Neuronal stem cell (in vitro differentiated cells): Measurements from ENCODE around the gene XPC.

Experiments used
- DNase-seq: peaks from one replicate; pipeline ENCODE4 v3.0.0-alpha.2; 2013; ENCODE audit warnings: low spot score
- H2AFZ ChIP-seq: one replicate; pipeline ENCODE4 v1.6.1; 2013; ENCODE audit warnings: mild to moderate bottlenecking, low read length, inconsistent platforms
- H2AK5ac ChIP-seq: 2 replicates; pipeline ENCODE4 v1.6.1; 2013; ENCODE audit warnings: low read depth, mild to moderate bottlenecking, inconsistent platforms, low read length, moderate library complexity, mixed read lengths
- H2BK120ac ChIP-seq: 2 replicates; pipeline ENCODE4 v1.6.1; 2013; ENCODE audit warnings: low read depth, mild to moderate bottlenecking, inconsistent platforms, low read length, moderate library complexity, mixed read lengths
- H2BK12ac ChIP-seq: one replicate; pipeline ENCODE4 v1.6.1; 2013; ENCODE audit warnings: low read length, inconsistent platforms
- H2BK15ac ChIP-seq: 2 replicates; pipeline ENCODE4 v1.6.1; 2013; ENCODE audit warnings: mild to moderate bottlenecking, low read length, inconsistent platforms, mixed read lengths
- H2BK5ac ChIP-seq: one replicate; pipeline ENCODE4 v1.6.1; 2013; ENCODE audit warnings: inconsistent platforms, mild to moderate bottlenecking, low read length, moderate library complexity
- H3K14ac ChIP-seq: one replicate; pipeline ENCODE4 v1.6.1; 2013; ENCODE audit warnings: low read length, inconsistent platforms
- H3K18ac ChIP-seq: 2 replicates; pipeline ENCODE4 v1.6.1; 2013; ENCODE audit warnings: low read length, inconsistent platforms
- H3K23ac ChIP-seq: 2 replicates; pipeline ENCODE4 v1.6.1; 2013; ENCODE audit warnings: low read depth, mild to moderate bottlenecking, mixed read lengths, low read length, inconsistent platforms; ENCODE audit not compliant: poor library complexity
- H3K27ac ChIP-seq: replicated peaks from 3 replicates; pipeline ENCODE4 v1.5.1; 2013; ENCODE audit warnings: low read length, inconsistent platforms
- H3K27me3 ChIP-seq, 3 experiments: 2 replicates each; pipeline ENCODE4 v1.6.1; 2013; ENCODE audit warnings: low read length in 3 of 3, mild to moderate bottlenecking in 2 of 3, inconsistent platforms in 1 of 3, low read depth in 1 of 3, mixed read lengths in 1 of 3, moderate library complexity in 1 of 3; ENCODE audit not compliant: control insufficient read depth in 3 of 3, insufficient read depth in 3 of 3
- H3K36me3 ChIP-seq, 2 donors: replicated peaks in 1 of 2; 2 replicates each; pipeline ENCODE4 v1.6.1; 2013; ENCODE audit warnings: low read length in 2 of 2; ENCODE audit not compliant: control insufficient read depth in 2 of 2, insufficient read depth in 2 of 2
- H3K4ac ChIP-seq: 2 replicates; pipeline ENCODE4 v1.6.1; 2013; ENCODE audit warnings: inconsistent platforms, mild to moderate bottlenecking, low read length, moderate library complexity
- H3K4me1 ChIP-seq, 2 donors: 1 replicate in 1 of 2; 2 replicates in 1 of 2; pipeline ENCODE4 v1.6.1; 2013; ENCODE audit warnings: low read length in 2 of 2, low read depth in 1 of 2; ENCODE audit not compliant: control insufficient read depth in 2 of 2, insufficient read depth in 1 of 2
- H3K4me2 ChIP-seq: one replicate; pipeline ENCODE4 v1.6.1; 2013; ENCODE audit warnings: mild to moderate bottlenecking, low read length, inconsistent platforms; ENCODE audit not compliant: insufficient read depth, poor library complexity, severe bottlenecking
- H3K4me3 ChIP-seq, 2 donors: 2 replicates each; pipeline ENCODE4 v1.5.1; 2013; ENCODE audit warnings: low read length in 2 of 2, mild to moderate bottlenecking in 2 of 2, inconsistent platforms in 1 of 2, moderate library complexity in 1 of 2
- H3K79me1 ChIP-seq: one replicate; pipeline ENCODE4 v1.6.1; 2013; ENCODE audit warnings: low read depth, mild to moderate bottlenecking, inconsistent platforms, low read length, moderate library complexity
- H3K9ac ChIP-seq: one replicate; pipeline ENCODE4 v1.6.1; 2013; ENCODE audit warnings: mild to moderate bottlenecking, low read depth, low read length, inconsistent platforms; ENCODE audit not compliant: poor library complexity
- H3K9me3 ChIP-seq, 2 donors: replicated peaks in 1 of 2; 2 replicates each; pipeline versions ENCODE3 to v1.6.1; 2013; ENCODE audit warnings: low read length in 2 of 2, mild to moderate bottlenecking in 2 of 2, inconsistent platforms in 1 of 2, low read depth in 1 of 2, mixed read lengths in 1 of 2, moderate library complexity in 1 of 2; ENCODE audit not compliant: control insufficient read depth in 2 of 2, insufficient read depth in 1 of 2
- H4K8ac ChIP-seq: one replicate; pipeline ENCODE4 v1.6.1; 2013; ENCODE audit warnings: low read depth, mild to moderate bottlenecking, inconsistent platforms, low read length, moderate library complexity
- H4K91ac ChIP-seq: one replicate; pipeline ENCODE4 v1.6.1; 2013; ENCODE audit warnings: low read length, low read depth, mild to moderate bottlenecking, inconsistent platforms; ENCODE audit not compliant: poor library complexity
- WGBS, 2 donors: extraction: QIAGEN DNeasy Blood & Tissue Kit; methylation state at CpG; one replicate each; pipeline ENCODE4 v1.1.7; 2013; ENCODE audit warnings: missing lambda C conversion rate in 2 of 2, mixed read lengths in 1 of 2; ENCODE audit not compliant: insufficient read length in 2 of 2, insufficient replicate concordance in 1 of 2; ENCODE audit errors: extremely low coverage in 2 of 2; 5-methylcytosine and 5-hydroxymethylcytosine counted together

XPC gene

DNA sequence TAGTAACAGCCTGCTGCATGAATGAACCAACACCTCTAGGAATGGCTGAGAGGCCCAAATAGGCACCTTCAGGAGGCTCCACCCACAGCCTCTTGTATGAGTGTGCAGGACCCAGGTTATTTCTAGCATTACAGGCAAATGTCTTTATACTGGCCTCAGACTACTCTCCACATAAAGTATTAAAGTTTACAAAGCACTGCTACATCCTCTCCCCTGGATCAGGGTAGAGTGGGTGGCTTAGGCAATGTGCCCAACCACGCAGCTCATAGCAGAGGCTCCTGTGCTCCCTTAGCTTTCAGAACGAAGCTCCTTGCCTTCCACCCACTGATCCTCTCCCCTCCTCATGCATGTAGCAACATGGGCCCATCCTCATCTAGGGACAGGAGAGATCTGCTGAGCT lies 37.3 kb downstream of the XPC start:
- Histone ChIP-seq H3K27ac (no peak overlapping the region), H3K79me1 (no peaks in the 10 kb centered on the region), H3K14ac (no peak overlapping the region), H3K4me2 (no peak overlapping the region), H2BK120ac (no peak overlapping the region), H4K8ac (no peak overlapping the region), H3K4ac (no peak overlapping the region), H3K23ac (no peak overlapping the region), H3K9me3 (no peaks in the 10 kb centered on the region), H3K18ac (no peak overlapping the region), H3K36me3 (peaks cover 14 to 92% of the 10 kb centered on the region in 2 donors), H2BK15ac (no peak overlapping the region), H2AK5ac (no peak overlapping the region), H3K9ac (no peak overlapping the region), H3K4me1 (peaks cover 7 to 18% of the 10 kb centered on the region in 2 donors), H2BK12ac (no peak overlapping the region), H2AFZ (no peak overlapping the region), H3K4me3 (no peak overlapping the region), H2BK5ac (no peak overlapping the region), H3K27me3 (no peaks in the 10 kb centered on the region), H4K91ac (no peak overlapping the region)
- no CpG with 5 or more reads among the region's 2 CpGs for WGBS, 2 donors
- no peak for DNase-seq

DNA sequence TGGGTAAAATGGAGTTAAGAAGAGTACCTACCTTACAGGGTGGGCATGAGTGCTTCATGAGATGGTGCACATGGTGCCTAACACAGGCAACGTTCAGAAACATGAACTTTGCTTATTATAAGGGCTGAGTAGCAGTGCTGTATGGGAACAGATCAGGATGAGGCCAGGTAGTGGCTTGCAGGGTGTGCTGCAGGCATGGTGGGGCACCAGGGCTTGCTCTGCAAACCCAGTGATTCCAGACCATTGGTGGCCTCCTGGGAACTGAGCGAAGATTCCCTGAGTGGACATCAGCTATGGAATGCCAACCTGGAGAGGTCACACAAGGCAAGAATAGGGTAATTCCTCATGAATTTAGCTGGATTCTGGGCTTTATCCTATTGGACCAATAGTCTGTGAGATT lies 37.7 kb downstream of the XPC start:
- Histone ChIP-seq H3K4me1 (peaks cover 7 to 17% of the 10 kb centered on the region in 2 donors), H3K4me2 (no peak overlapping the region), H3K9ac (no peak overlapping the region), H3K27ac (no peak overlapping the region), H3K36me3 (peaks cover 13 to 92% of the 10 kb centered on the region in 2 donors), H3K9me3 (no peaks in the 10 kb centered on the region), H2BK5ac (no peak overlapping the region), H3K79me1 (no peaks in the 10 kb centered on the region), H3K4ac (no peak overlapping the region), H4K91ac (no peak overlapping the region), H3K4me3 (no peak overlapping the region), H2BK15ac (no peak overlapping the region), H3K23ac (no peak overlapping the region), H2BK12ac (no peak overlapping the region), H2AFZ (no peak overlapping the region), H2AK5ac (no peak overlapping the region), H3K14ac (no peak overlapping the region), H3K18ac (no peak overlapping the region), H2BK120ac (no peak overlapping the region), H4K8ac (no peak overlapping the region), H3K27me3 (no peaks in the 10 kb centered on the region)
- no CpG with 5 or more reads among the region's 2 CpGs for WGBS, 2 donors
- no peak for DNase-seq

DNA sequence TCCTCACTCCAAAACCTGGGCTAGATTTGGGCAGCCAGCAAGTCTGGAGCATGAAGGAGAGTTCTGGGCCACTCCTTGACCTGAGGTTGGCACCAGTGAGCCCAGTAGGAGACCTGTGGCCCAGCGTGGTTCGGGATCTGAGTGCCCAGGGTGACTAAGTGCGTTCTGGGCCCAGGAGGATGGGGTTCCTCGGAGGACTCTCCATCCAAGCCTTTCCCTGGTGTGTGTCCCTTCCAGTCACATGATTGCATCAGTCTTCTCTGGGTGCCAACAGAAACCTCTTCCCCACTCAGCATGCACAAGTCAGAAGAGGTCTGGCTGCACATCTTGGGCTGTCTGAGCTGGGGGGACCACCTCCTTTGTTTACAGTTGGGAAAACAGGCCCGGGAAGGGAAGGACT lies 38.6 kb downstream of the XPC start:
- Histone ChIP-seq H3K27ac (no peak overlapping the region), H2AFZ (no peak overlapping the region), H4K8ac (no peak overlapping the region), H3K18ac (no peak overlapping the region), H2AK5ac (no peak overlapping the region), H3K4me2 (no peak overlapping the region), H3K79me1 (no peaks in the 10 kb centered on the region), H3K14ac (no peak overlapping the region), H3K36me3 (peaks cover 13 to 92% of the 10 kb centered on the region in 2 donors), H2BK12ac (no peak overlapping the region), H3K4me3 (no peak overlapping the region), H3K27me3 (no peaks in the 10 kb centered on the region), H2BK120ac (no peak overlapping the region), H4K91ac (no peak overlapping the region), H3K9ac (no peak overlapping the region), H3K9me3 (no peaks in the 10 kb centered on the region), H2BK15ac (no peak overlapping the region), H3K4me1 (peaks cover 6 to 8% of the 10 kb centered on the region in 2 donors), H3K4ac (no peak overlapping the region), H3K23ac (no peak overlapping the region), H2BK5ac (no peak overlapping the region)
- no CpG with 5 or more reads among the region's 5 CpGs for WGBS, 2 donors
- no peak for DNase-seq

DNA sequence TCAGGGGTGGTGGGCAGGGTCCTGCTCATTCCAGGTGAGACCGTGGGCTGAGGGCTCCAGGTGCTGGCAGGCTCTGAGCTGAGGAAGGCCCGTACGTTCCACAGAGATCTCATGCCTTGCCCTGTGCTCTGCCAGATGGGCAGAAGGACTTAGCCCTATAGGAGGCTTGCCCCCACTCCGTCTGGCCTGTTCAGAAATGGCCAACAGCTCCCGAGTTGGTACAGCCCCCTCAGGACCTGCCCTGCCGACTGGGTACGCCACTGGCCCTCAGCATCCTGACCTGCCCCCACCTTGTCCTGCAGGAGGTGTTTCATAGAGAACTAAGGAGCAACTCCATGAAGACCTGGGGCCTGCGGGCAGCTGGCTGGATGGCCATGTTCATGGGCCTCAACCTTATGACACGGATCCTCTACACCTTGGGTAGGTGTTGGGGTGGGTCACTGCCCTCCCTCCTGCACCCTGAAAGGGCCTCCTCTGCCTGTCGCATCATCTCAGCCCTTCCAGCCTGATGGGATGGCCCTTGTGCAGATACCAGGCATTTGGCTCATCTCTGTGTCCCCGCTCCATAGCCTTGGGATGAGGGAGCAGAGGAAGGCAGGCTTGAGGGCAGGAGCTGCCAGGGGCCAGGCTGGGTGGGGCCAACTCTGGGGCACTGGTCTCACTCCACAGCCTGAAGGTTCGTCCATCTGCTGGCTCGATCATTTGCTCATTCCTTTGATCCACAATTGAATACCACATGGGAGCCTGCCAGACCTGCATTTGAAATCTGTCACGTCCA lies 39.3 kb downstream of the XPC start:
- H3K36me3 ChIP-seq: peaks cover 19 to 97% of the 10 kb centered on the region in 2 donors
- peak overlapping the region; percentile 29 for H3K23ac ChIP-seq
- H2BK120ac ChIP-seq: no peak overlapping the region
- no peak overlapping the region for H3K4me3 ChIP-seq
- no peak overlapping the region for H4K8ac ChIP-seq
- peak overlapping the region; percentile 18 for H2AK5ac ChIP-seq
- WGBS, 2 donors: no CpG with 5 or more reads among the region's 14 CpGs
- H3K27me3 ChIP-seq: no peaks in the 10 kb centered on the region
- H3K4me2 ChIP-seq: no peak overlapping the region
- no peak overlapping the region for H2BK5ac ChIP-seq
- H3K4ac ChIP-seq: no peak overlapping the region
- H4K91ac ChIP-seq: no peak overlapping the region
- H3K27ac ChIP-seq: no peak overlapping the region
- H3K9me3 ChIP-seq: no peaks in the 10 kb centered on the region
- H3K18ac ChIP-seq: no peak overlapping the region
- peak overlapping the region; percentile 16 for H2BK12ac ChIP-seq
- no peak overlapping the region for H2BK15ac ChIP-seq
- H3K79me1 ChIP-seq: no peaks in the 10 kb centered on the region
- no peak overlapping the region for H3K9ac ChIP-seq
- DNase-seq: no peak
- H3K14ac ChIP-seq: no peak overlapping the region
- H3K4me1 ChIP-seq: peaks cover 2 to 3% of the 10 kb centered on the region in 2 donors
- no peak overlapping the region for H2AFZ ChIP-seq
